NCI-H1436 treated with DMSO at 0.1 percent for 48 hours (cell line): ENCODE measurements around the gene MATN3.

Experiments
- DNase-seq: peaks from one replicate; lab custom pipeline; 2025; lab: John Stamatoyannopoulos, UW

Gene MATN3

GRCh38 chr2:20037660-20038059, 25.2 kb upstream of the MATN3 start:
- no peak for DNase-seq

DNA sequence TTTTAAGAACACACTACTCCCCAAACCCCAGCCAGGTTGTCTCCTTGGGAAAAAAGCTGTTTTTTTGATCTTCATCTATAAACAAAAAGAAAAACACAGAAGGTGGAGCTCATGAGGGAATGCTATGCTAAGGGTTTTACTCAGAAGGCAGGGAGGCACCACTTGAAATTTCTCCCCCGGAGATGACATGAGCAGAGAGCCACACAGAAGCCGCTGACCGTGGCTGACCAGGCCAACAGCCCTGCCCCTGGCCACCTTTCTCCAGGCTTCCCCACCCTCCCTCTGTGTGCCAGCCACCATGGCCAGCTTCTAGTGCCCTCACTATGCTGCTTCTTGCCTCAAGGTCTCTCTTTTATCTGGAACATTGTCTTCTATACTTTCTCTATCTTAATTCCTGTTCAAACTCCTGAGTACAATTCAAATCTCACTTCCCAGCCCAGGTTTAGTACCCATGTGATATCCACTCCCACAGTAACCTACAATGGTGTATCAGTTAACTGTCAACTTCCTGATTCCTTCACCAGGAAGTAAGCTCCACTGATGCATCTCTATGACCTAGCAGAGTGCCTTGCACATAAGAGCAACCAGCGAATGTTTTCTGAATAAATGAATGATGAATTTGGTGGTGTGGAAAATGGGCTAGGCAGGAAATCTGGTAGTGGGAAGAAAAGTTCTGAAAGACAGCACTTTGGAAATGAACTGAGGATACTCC, 23.6 kb upstream of the MATN3 start:
- no peak for DNase-seq

DNA sequence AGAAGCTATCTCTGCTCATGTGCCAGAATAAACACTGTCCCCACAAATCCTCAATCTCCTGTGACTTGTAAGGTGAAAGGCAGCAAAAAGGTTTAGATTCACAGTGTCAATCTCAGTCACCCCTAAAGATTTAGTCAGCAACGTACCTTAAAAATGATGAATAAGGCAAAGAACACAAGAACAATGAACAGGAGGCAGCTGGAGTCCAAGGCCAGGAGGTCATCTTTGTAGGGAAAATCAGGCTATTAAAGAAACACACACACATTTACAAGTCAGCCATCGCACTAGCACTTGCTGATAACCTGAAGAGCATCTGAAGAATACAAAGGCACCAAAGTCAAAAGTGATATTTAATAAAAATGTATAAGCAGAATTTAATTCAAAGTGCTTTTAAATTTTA, 22.4 kb upstream of the MATN3 start:
- no peak for DNase-seq

GRCh38 chr2:20034218-20034617, 21.8 kb upstream of the MATN3 start:
- no peak for DNase-seq

DNA sequence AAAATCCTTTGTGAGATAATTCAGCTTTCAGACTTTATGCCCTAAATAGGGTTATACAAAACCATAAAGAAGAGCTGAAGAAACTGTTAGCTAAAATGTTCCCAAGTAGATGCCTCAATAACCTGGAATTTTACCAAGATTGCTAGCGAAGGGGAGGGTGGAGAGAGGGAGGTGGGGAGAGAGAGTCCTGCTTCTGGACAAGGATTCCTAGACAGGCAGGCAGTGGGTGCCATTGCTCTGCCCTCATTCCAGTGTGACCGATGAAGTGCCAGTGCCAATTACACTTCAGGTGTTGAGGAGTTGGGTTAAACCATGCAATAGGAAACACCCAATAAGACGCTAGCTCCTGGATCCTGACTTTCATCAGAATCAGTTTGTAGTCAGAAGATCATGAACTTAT, 20.9 kb upstream of the MATN3 start:
- no peak for DNase-seq

DNA sequence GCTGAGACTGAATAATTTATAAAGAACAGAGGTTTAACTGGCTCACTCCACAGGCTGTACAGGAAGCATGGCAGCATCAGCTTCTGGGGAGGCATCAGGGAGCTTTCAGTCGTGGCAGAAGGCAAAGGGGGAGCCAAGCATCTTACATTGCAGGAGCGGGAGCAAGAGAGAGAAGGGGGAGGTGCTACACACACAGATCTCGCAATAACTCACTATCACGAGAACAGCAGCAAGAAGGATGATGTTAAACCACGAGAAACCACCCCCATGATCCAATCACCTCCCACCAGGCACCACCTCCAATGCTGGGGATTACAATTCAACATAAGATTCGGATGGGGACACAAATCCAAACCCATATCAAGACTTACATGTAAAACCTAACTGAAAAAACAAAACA, 17.8 kb upstream of the MATN3 start:
- no peak for DNase-seq

DNA sequence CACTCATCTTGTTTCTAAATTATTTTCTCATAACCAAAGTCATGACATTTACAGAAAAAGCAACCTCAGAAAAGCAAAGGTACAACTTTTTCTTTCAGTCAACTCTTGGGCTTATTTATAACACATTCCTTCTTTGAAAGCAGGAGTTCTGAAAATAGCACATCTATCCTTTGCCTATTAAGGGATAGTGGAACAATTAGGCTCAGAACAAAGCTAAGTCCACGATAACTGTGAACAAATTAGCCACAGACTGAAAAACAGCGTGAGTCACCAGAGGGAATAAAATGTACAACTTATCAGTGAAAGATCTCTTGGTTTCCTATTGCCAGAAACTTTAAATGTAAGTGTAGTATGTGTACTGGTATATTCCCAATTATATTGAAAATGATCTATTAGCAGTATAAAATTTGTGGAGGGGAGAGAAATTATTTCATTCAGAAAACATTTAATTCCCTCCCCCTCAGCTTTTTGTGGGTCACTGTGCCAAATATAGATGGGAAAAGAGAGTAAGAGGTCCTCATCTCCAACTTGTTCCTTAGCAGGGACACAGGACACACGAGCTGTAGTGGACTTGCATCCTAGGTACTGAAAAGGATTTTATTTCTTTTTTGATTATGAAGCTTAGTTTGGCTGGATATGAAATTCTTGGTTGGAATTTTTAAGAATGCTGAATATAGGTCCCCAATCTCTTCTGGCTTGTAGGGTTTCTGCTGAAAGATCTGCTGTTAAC, 15.4 kb upstream of the MATN3 start:
- no peak for DNase-seq

DNA sequence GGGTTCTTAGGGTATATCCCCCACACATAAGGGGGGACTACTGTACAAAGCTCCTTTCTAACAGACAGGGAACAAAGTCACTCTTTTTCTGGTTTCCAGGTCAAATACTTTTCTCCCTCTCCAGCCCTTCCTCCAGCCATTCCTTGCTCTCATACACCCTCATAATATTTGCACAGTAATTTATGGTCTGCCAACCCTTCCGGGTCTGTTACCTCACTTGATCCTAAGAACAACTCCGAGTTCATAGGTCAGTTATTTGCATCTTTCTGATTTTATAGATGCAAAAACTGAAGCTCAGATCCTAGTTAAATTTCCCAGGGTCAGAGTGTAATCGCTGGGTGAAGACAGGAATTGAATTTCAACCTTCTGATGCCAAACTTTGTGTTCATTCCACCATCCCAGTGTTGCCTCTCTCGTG, 14.8 kb upstream of the MATN3 start:
- no peak for DNase-seq

DNA sequence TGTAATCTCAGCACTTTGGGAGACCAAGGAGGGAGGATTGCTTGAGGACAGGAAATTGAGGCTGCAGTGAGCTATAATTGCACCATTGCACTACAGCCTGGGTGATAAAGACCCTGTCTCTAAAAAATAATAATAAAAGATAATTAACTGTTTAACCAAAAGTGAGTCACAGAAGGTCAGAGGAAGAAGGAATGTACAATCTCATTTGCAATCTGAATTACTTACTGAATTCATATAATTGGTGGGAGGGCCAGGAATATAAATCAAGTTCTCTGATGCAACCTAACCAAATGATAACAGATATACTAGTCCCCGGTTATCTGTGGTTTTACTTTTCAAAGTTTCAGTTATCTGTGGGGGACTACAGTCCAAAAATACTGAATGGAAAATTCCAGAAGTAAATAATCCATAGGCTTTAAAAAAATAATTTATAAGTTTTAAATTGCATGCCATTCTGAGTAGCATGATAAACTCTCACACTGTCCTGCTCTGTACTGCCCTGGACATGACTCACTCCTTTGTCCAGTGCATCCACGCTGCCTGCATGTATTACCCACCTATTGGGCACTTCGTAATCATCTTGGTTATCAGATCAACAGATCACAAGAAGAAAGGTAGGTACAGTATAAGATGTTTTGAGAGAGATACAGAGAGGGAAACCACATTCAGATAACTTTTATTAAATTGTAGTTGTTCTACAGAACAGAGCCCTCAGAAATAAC, 12.8 kb upstream of the MATN3 start:
- DNase-seq: no peak

DNA sequence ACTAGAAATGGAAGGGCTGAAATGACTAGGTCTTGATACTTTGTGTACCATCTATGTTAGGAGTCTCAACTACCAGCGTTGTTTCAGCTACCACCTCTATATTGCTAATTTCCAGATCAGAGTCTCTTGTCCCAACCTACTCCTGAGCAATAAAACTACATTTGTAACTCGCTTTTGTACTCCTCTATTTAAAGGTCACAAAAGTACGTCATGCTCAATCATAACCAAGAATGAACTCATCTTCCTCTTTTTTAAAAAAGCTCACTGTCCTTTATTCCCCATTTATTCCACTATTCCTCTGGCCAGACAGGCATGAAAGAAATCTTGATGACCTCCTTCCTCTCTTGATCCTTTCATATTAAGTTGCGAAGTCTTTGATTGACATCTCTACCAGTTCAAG, 11.2 kb upstream of the MATN3 start:
- no peak for DNase-seq

GRCh38 chr2:20021405-20022009, 9.0 kb upstream of the MATN3 start:
- DNase-seq: no peak

DNA sequence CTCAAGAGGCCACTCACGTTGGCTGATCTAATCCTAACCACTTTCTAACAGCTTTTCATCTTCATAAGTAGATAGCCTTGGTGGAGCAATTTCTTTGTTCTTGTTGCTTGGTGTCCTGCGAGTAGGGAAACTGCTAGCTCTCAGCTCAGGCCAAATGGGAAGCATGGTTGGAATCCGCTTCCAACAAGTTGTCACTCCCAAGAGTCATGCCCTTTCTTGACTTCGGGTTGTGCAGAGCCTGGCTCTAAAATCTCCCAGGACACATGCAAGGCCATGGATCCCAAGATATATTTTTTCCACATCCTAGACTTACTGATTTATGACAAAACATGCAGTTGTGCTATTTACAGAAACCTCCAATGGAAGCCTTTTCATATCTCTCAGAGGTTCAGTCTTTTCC, 7.3 kb upstream of the MATN3 start:
- DNase-seq: no peak

DNA sequence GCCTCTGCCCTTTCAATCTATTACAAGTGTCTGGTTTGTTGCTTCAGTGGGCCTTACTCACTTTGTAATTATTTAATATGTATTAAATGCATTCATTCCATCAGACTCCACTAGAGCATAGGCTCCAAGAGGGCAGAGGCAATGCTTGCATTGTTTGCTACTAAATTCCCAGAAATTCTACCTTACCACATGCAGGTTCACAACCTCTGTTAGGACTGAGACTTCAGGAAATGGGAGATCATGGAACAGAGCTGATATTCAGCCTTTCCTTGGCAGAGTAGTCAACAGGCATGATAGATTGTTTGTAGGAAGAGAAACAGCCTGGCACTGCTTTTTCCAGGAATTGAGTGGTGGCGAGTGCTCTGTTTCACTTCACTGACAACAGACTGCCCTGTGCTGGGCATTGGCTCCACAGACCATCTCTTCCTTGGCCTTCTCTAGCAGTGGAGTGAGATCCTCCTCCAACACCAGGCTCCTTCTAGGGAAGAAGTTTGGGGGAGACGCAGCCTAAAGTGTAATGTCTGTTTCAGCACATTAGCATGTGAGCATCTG, 6.2 kb upstream of the MATN3 start:
- DNase-seq: no peak

DNA sequence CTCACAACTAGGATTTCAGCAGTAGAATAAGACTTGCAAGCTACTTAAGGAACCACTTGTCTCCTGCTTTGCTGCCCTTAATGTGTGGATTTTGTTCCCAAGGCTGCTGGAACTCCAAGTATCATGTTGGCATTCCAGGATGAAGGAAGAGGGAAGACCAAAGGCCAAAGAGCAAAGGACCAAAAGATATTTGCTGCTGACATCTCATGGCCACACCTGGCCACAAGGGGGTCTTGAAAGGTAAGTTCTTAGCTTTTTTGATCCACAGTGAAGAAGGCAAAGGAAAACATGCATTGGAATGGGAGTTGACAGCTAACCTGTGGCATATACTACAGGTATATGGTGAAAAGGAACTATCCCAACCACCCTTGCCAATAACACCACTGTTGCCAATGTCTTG, 3.9 kb upstream of the MATN3 start:
- no peak for DNase-seq

- DNase-seq: peak; percentile 3
These were observed 3.1 kb upstream of the MATN3 start for GRCh38 chr2:20015482-20016083.

DNA sequence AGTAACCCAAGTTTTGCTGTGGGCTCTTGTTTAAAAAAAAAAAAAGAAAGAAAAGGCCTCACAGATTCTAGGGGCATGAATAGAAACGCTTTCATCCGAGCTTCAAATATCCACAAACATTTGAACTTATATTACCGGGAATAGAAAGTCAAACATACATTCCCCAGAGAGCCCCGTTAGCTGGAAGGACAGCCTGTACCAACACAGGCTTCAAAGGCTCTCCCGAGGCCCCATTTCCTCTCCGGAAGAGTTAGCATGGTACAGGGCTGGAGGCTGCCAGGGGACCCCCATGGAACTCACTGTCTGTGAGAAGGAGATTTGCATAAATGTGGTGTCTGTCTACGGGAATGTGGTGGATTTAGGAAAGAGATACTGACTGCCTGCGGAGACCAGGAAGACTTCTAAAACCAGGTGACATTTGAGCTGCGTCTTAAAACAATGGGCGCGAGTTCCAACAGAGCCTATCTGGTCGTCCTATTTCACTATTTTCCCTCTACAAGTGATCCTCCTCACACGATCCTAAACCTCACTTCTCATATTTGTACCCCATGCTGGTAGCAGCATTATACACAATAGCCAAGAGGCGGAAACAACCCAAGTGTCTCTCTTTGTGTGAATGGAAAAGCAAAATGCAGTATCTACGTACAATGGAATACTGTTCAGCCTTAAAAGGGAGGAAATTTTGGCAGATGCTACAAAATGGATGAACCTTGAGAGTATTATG, 820 bp upstream of the MATN3 start:
- no peak for DNase-seq

DNA sequence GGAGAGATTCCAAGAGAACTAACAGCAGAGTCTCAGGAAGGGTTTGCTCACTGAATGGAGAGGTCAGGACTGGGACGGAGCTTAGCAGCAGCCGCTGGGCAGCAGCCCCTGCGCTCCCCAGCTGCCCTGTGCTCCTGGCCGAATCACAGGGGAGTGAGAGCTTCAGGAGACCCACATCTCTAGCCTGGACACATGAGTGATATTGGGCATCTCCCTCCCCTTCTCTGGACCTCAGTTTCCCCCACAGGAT, 511 bp downstream of the MATN3 start:
- no peak for DNase-seq

DNA sequence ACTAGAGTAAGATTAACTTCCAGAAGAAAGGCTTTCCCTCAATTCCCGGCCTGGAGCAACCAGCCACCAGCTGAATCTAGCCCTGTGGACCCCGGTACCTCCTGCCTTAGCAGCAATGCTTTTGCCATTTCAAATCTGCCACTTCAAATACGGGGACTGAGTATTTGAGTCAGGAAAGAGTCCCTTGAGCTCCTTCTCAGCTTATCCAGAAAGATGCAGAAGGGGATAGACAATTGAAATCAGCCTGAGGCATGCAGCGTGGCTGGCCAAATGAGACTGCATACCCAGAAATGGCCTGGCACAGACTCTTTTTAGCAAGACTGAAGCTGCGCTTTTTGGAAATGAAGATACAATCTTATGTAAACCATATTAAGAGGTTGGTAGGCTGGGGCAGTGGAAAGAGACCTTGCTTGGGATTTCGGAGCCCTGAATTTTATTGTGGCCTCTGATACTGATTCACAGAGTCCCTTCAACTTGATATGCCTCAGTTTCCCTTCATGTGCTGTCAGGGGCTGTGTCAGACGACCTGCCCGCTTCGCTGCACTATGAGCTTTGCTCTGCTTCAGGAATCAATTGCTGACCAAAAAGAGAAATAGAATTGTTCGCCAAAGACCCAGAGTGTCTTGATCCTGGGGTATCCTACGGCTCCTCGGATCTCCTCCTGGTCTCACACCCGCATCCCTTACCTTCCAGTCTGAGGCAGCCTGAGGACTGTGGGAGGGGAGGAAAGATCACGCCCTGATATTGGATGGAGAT, 1.0 kb downstream of the MATN3 start:
- DNase-seq: no peak

DNA sequence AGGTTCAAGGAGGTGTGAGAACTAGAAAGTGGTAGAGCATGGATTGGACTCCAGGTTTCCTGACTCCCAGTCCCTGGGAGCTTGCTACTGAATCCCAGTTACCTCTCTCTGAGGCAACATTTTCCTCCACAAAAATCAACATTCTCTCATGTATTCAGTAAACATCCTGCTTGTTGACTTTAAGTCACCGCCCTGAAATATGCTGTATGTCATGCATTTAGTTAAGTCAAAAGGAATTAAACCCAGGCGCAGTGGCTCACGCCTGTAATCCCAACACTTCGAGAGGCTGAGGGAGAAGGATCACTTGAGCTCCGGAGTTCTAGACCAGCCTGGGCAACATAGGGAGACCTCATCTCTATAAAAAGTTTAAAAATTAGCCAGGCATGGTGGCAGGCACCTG, 3.8 kb downstream of the MATN3 start:
- DNase-seq: no peak

DNA sequence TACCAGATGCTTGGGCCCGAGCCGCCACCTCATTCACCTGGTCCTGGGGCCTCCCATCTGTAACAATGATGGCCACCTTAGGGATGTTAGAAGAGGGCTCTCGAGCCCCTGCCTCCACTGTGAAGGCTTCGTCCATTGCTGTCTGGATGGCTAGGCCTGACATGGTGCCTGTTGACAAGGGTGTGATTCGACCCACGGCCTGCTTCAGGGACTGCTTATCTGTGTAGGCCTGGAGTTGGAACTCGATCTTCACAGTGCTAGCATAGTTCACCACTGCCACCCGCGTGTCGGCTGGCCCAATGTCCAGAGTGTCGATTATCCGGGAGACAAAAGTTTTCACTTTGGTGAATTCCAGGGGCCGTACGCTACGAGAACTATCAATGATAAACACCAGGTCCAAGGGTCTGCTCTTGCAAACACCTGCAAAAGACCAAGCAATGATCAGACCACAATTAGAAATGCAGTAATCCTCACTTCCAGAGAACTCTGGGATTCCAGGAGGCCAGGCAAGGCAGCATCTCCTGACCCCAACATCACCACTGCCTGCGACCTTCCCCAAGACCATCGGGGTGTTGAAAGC, 6.5 kb downstream of the MATN3 start:
- no peak for DNase-seq
